Erythroblast (primary cell): ENCODE measurements around the gene TRPC4AP.

ENCODE experiments used
- GATA1 ChIP-seq: IDR thresholded peaks from 2 replicates; pipeline ENCODE4 v1.6.1; 2011; ENCODE audit warnings: low read depth, mild to moderate bottlenecking, control low read depth, low read length, moderate library complexity
- POLR2A ChIP-seq: IDR thresholded peaks from 2 replicates; pipeline ENCODE4 v1.6.1; 2011; ENCODE audit warnings: mild to moderate bottlenecking, low read length

DNA sequence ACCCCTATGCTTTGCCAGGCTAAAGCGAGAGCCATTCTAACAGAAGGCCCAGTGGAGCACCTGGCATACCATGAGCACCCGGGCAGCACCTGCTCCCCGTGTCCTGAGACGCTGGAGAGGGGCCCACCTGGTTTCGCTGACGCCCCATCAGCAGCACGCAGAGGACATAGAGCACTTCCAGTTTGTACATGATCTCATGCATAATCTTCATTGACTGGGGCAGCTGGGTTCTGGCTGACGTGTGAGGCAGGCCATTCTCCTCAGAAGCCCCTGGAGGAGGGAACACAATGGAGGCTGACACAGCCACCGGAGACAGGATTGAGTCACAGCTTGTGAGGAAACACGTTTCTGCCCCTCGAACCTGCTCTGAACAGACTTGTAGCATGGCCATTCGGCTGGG, 71.5 kb downstream of the TRPC4AP start:
- TF ChIP-seq POLR2A = no peak
- TF ChIP-seq GATA1 = no peak
